GM12875 (cell line): ENCODE results near the gene OGFR.

ENCODE experiments used
- H3K4me3 ChIP-seq: one replicate; pipeline ENCODE4 v1.5.1; 2011; ENCODE audit warnings: low read depth, low read length, control low read depth
- TF ChIP-seq, protein P1 (sequence below): IDR thresholded peaks from 2 replicates; pipeline ENCODE4 v1.5.1; 2011; ENCODE audit warnings: low read depth, mild to moderate bottlenecking, control low read depth, inconsistent platforms, low read length, moderate library complexity, borderline replicate concordance; ENCODE audit not compliant: insufficient read depth

OGFR gene

DNA sequence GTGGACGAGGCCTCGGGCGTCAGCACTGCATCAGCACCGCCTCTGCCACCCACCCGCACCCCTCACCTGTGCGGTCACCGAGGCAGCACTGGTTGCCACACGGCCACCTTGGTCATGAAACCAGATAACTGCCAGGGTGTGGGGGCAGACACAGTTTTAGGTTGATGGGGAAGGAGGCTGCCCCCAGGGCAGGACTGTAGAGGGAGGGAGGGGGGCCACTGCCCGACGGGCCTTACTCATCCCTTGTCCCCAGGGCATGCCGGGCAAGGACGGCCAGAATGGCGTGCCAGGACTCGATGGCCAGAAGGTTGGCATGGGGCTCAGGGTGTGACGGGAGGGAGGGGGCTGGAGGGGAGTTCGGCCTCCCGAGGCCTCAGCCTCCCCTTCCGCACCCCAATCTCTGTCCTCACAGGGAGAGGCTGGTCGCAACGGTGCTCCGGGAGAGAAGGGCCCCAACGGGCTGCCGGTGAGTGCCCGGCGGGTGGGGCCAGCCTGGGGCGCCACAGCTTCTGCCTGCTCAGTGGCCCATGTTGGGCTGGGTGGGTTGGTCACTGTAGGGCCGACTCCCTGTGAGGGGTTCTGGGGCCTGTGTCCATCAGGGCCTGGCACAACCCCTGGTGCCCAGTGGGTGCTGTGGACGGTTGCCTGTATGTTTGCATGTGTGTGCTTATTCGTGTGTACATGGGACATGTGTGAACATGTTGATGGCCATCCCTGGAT, 24.0 kb downstream of the OGFR start:
- TF ChIP-seq, protein P1, sequence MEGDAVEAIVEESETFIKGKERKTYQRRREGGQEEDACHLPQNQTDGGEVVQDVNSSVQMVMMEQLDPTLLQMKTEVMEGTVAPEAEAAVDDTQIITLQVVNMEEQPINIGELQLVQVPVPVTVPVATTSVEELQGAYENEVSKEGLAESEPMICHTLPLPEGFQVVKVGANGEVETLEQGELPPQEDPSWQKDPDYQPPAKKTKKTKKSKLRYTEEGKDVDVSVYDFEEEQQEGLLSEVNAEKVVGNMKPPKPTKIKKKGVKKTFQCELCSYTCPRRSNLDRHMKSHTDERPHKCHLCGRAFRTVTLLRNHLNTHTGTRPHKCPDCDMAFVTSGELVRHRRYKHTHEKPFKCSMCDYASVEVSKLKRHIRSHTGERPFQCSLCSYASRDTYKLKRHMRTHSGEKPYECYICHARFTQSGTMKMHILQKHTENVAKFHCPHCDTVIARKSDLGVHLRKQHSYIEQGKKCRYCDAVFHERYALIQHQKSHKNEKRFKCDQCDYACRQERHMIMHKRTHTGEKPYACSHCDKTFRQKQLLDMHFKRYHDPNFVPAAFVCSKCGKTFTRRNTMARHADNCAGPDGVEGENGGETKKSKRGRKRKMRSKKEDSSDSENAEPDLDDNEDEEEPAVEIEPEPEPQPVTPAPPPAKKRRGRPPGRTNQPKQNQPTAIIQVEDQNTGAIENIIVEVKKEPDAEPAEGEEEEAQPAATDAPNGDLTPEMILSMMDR = no peak
- H3K4me3 ChIP-seq = no peak overlapping the region

DNA sequence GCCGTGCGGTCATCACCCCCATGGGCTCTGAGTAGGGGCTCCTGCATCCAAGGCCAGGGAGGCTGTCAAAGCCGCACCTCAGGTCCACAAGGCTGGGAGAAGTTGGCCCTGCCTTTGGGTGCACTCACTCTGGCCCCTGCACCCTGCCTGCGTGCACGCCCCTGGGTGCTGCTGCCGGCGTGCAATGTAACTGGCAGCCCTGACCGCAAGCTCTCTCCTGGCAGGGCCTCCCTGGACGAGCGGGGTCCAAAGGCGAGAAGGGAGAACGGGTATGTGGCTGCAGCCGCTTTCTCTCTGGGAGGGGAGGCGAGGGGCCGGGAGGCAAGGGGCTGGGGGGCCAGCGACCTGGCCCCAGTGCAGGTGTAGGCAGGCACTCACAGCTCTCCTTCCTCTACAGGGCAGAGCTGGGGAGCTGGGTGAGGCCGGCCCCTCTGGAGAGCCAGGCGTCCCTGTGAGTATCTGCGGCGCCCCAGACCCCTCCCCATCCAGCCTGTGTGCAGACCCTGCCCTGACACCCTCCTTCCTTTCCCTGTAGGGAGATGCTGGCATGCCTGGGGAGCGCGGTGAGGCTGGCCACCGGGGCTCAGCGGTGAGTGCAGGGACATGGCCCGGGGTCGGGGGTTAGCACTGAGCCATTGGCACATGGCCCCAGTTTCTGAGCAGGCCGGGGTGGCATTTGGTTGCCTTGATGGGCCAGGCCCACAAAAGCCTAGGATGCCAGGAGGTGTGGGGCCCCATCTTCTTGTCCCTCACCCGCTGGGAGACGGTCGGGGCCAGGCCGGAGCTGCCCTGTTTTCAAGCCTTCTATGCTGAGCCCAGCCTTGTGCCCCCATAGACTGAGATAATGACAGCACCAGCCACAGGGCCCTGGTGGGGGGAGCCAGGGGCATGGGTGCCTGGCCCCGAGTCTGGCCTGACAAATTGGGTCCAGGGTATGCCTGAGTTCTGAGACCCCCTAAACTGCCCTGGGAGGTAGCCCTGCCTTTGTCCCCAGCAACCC, 24.9 kb downstream of the OGFR start:
- TF ChIP-seq, protein P1 = no peak
- H3K4me3 ChIP-seq = no peak overlapping the region

DNA sequence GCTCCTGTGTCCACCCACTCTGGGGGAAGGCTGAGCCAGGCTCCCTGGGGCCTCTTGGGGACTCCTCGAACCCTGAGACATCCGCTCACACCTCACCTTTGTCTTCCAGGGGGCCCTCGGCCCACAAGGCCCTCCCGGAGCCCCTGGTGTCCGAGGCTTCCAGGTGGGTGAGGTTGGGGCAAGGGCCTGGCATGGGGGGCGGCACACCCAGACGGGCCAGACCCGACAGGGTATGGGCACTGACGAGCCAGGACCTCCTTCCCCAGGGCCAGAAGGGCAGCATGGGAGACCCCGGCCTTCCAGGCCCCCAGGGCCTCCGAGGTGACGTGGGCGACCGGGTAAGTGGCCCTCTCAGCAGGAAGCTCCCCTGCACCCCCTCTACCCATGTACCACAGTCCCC, 25.6 kb downstream of the OGFR start:
- H3K4me3 ChIP-seq = no peak overlapping the region
- TF ChIP-seq, protein P1 = no peak

DNA sequence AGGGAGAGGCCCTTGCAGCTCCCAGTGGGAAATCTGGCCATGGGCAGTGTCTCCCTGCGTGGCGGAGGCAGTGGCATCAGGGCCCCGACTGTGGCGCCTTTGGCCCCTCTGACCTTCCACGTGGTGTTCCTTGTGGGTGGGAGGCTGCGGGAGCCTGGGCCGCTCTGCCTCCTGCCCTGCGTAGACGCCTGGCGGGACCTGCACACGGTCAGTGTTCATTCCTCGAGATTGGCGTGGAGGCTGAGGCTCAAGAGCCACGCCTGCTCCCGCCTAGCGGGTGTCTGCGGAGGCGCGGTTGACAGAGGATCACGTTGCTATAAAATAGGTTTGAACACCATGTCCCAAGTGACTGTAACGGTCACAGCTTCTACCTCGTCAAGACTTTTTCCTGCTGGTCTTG, 26.2 kb downstream of the OGFR start:
- TF ChIP-seq, protein P1 = no peak

DNA sequence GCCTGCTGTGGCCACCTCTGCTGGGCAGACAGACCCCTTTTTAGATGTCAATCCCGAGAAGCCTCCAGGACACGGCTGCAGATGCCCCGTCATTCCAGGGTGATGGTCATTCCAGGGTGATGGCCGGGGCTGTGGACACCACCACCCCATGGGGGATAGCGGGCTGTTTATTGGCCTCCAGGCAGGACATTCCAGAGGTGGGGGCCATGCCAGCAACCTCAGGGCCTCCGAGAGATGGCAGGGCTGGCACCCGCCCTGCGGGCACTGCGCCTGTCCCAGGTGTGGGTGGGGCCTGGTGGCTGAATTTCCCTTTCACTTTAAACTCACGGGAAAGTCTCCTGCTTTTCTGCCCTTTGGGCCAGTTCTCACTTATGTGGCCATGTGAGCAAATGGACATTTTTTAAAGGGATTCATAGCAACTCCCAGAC, 26.7 kb downstream of the OGFR start:
- no peak overlapping the region for H3K4me3 ChIP-seq
- TF ChIP-seq, protein P1 = no peak

More for the DNA sequence above, 26.2 kb downstream of the OGFR start:
- H3K4me3 ChIP-seq = no peak overlapping the region

DNA sequence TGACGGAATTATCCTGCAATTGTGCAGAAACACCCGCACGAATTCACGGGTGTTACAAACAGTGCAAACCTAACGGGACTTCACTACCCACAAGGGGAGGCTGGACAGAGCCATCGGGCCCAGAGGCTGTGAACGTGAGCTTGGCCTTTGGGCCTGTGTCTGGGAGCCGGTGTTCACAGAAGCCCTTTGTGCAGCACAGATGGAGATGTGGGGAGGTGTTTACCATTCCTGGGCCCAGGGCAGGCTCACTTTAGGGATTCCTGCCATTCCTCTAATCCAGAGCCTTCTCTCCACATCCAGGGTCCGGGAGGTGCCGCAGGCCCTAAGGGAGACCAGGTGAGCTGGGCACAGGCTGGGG, 27.2 kb downstream of the OGFR start:
- no peak overlapping the region for H3K4me3 ChIP-seq
- TF ChIP-seq, protein P1 = no peak
